HG03439 (cell line): ENCODE data around the gene TXNDC8.

Experiments
- ATAC-seq: cut with Tn5 transposase; IDR thresholded peaks from one replicate; pipeline ENCODE4 v1.9.1; 2021; ENCODE audit warnings: mild to moderate bottlenecking, moderate library complexity; ENCODE audit not compliant: unreplicated experiment

The TXNDC8 gene

GRCh38 chr9:110282018-110282738, 55.5 kb downstream of the TXNDC8 start:
- no peak for ATAC-seq

GRCh38 chr9:110278080-110278707, 59.5 kb downstream of the TXNDC8 start:
- ATAC-seq, result no peak

GRCh38 chr9:110276781-110277180, 60.9 kb downstream of the TXNDC8 start:
- ATAC-seq, result no peak

GRCh38 chr9:110270211-110270995, 67.3 kb downstream of the TXNDC8 start:
- no peak for ATAC-seq

- no peak for ATAC-seq
Measured at GRCh38 chr9:110266795-110267194, 70.9 kb downstream of the TXNDC8 start.

- ATAC-seq, result no peak
Measured at GRCh38 chr9:110261632-110262031, 76.0 kb downstream of the TXNDC8 start.

GRCh38 chr9:110260911-110261310, 76.8 kb downstream of the TXNDC8 start:
- ATAC-seq, result no peak

GRCh38 chr9:110259566-110259965, 78.1 kb downstream of the TXNDC8 start:
- ATAC-seq, result no peak

- ATAC-seq, result peak; percentile 17
Measured at GRCh38 chr9:110258690-110259091, 79.0 kb downstream of the TXNDC8 start.

- ATAC-seq, result no peak
Measured at GRCh38 chr9:110257956-110258355, 79.7 kb downstream of the TXNDC8 start.

- ATAC-seq, result peak; percentile 1
Measured at GRCh38 chr9:110257097-110257841, 80.4 kb downstream of the TXNDC8 start.

- ATAC-seq, result peak; percentile 68
Measured at GRCh38 chr9:110256380-110257096, 81.1 kb downstream of the TXNDC8 start, which contains the start of gene TXN. Gene TXN, minus strand, starts transcription at chr9:110256507. Its CDS starts 72 bp downstream, at chr9:110256435.

- peak; percentile 21 for ATAC-seq
Measured at GRCh38 chr9:110255463-110256379, 81.9 kb downstream of the TXNDC8 start.

- no peak for ATAC-seq
Measured at GRCh38 chr9:110255034-110255462, 82.6 kb downstream of the TXNDC8 start.

GRCh38 chr9:110254500-110254899, 83.2 kb downstream of the TXNDC8 start:
- ATAC-seq, result no peak
